ENCODE data around the gene SYDE1. TPM values are rescaled to one million over a fixed set of nuclear protein-coding genes. Genes with fewer than 3 reads are reported as not detected.

SYDE1 gene

DNA sequence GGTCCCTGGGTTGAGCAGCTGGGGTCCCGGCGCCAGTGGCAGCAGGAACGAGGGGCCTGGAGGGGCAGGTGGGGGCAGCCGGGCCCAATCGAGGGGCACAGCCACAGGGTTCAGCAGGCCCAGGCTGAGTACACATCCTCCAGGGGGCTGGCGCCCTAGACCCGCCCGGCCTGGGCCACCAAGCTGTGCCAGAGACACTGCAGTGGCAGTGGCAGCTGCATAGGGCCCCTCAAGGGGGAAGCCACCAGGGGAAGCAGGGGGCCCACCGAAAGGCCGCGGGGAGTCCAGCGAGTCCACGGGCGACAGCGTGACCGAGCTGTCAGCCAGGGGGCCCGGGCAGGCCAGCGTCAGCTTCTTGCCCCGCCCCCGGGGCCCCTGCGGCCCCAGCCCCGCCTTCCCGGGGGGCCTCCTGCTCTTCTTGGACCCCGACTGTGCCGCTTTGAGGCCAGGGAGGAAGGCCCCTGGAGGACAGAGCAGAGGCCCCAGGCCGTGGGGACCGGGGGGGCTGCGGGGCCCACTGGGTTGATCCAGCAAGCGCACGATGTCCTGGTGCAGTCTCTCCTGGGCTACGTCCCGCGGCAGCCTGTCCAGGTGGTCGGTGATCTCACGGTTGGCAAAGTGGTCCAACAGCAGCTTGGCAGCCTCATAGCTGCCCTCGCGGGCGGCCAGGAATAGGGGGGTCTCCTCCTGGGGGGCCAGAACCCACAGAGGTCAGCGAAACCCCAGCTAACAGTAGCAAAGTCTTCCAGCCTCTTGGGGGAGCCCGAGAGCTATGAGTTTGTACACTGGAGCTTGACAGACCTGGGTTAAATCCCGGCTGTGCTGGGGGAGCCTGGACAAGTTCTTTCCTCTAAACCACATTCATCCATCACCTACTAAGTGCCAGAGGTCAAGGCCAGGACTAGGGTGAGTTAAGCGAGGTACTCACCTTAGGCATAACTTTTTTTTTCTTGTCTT lies 54.1 kb downstream of the SYDE1 start:
- Histone ChIP-seq H3K4me2 (ENCODE audit: low read length) (no peak overlapping the region), H3K27me3 (ENCODE audit: control insufficient read depth, insufficient read depth, low read length) (no peaks in the 10 kb centered on the region), H3K4me3 (ENCODE audit: low read length) (no peak overlapping the region), H3K9me3 (replicated peaks; ENCODE audit: low read length) (peaks cover 21% of the 10 kb centered on the region), H3K36me3 (ENCODE audit: insufficient read depth, low read length) (peaks cover 27% of the 10 kb centered on the region), H3K4me1 (ENCODE audit: control insufficient read depth, insufficient read depth, low read length) (no peaks in the 10 kb centered on the region), H3K9ac (ENCODE audit: low read depth, low read length) (no peak overlapping the region)

Small RNAs within 50 kb of the gene (small RNA-seq; reads per million reads assigned to genes)
- gene RNU6-782P = not detected

Measured in skeletal muscle satellite cell (primary cell).